HFF-Myc (cell line): ENCODE measurements around the gene SH3GL3.

Experiments used
- DNase-seq: peaks from one replicate; pipeline ENCODE4 v3.0.0-alpha.2; 2011; ENCODE audit warnings: low read depth; ENCODE audit errors: extremely low read depth
- H3K4me3 ChIP-seq: replicated peaks from 2 replicates; pipeline ENCODE4 v1.5.1; 2011; ENCODE audit warnings: low read depth, mild to moderate bottlenecking, control low read depth, low read length
- TF ChIP-seq, protein P1 (sequence below): IDR thresholded peaks from 2 replicates; pipeline ENCODE4 v1.5.1; 2012; ENCODE audit warnings: mild to moderate bottlenecking, low read depth, low read length, control low read depth; ENCODE audit errors: missing control alignments

SH3GL3 gene

DNA sequence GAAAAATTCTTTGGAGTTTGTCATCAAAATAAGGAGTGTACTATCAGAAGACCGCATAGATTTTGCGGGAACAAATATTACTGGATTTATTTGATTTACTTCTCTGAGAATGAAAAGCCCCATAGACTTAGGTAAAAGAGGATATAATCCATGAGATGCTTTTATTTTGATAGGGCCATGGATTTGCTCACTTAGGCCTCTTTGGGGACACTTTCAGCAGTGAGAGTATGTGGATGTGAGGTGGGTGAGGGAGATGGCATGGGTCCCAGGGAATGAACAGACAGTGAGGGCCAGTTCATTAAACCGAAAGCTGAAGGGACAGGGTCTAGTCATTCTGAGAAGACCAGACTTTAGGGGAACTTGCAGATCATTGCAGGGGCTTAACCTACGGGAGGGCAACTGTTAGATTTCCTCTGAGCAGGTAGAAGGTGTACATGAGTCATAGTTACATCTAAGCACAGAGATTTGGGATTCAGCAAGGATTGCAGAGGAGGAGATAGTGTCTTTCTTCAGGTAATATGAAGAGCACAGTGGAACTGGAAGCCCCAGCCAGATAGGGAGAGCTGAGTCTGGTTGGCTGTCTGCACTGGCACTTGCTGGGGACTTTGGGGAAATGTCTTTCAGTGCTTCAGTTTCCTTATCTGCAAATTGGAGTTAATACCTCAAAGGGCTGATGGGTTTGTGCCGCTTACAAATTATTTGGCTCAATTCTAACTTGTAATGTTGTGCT is 30.8 kb downstream of the SH3GL3 start:
- no peak for DNase-seq
- TF ChIP-seq, protein P1, sequence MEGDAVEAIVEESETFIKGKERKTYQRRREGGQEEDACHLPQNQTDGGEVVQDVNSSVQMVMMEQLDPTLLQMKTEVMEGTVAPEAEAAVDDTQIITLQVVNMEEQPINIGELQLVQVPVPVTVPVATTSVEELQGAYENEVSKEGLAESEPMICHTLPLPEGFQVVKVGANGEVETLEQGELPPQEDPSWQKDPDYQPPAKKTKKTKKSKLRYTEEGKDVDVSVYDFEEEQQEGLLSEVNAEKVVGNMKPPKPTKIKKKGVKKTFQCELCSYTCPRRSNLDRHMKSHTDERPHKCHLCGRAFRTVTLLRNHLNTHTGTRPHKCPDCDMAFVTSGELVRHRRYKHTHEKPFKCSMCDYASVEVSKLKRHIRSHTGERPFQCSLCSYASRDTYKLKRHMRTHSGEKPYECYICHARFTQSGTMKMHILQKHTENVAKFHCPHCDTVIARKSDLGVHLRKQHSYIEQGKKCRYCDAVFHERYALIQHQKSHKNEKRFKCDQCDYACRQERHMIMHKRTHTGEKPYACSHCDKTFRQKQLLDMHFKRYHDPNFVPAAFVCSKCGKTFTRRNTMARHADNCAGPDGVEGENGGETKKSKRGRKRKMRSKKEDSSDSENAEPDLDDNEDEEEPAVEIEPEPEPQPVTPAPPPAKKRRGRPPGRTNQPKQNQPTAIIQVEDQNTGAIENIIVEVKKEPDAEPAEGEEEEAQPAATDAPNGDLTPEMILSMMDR: no peak
- no peak overlapping the region for H3K4me3 ChIP-seq

DNA sequence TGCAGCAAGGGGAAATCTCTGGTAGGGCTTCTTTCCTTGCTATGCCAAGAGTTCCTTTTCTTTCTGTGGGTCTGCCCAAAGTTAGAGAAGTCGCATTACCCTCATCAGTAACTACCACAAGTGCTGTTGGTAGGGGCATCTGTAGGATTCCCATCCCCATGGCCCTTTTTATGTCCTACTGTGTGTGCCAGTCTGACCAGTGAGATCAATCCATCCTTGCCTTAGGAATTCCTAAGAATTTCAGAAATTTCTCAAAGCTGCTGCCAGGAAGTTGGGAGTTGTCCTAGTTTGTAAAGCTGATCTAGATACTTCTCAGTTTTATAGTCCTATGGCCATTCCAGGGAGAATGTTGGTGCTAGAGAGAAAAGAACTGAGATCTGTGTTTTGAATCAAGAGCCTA is 36.5 kb downstream of the SH3GL3 start:
- DNase-seq: no peak
- TF ChIP-seq, protein P1: no peak
- H3K4me3 ChIP-seq: no peak overlapping the region

DNA sequence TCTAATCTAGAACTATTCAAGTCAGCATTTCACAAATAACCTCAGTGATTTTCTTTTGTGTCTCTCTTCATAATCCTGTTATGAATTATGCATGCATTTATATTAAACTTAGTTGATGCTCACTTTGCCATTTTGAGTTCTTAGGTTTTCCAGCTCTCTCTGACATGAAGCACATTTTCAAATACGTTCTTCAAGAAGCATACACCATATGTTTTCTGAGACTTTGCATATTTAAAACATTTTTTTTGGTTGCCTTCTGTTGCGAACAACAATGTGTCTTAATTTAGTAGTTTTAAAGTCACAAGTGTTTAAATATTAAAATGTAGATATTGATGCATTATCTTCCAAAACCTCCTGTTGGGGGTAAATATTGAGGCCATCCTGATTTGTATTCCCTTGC is 37.5 kb downstream of the SH3GL3 start:
- H3K4me3 ChIP-seq: no peak overlapping the region
- no peak for DNase-seq
- TF ChIP-seq, protein P1: no peak

DNA sequence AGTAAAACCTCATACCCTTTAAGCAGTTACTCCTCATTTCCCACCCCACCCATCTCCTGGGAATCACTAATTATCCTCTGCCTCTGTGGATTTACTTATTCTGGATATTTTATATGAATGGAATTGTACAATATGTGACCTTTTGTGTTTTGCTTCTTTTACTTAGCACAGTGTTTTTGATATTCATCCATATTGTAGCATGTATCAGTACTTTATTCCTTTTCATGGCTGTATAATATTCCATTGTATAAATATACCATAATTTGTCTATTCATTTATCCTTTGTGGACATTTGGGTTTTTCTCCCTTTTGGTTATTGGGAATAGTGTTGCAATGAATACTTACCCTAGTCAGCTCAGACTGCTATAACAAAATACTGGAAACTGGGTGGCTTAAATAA is 39.2 kb downstream of the SH3GL3 start:
- TF ChIP-seq, protein P1: no peak
- H3K4me3 ChIP-seq: no peak overlapping the region
- DNase-seq: no peak

DNA sequence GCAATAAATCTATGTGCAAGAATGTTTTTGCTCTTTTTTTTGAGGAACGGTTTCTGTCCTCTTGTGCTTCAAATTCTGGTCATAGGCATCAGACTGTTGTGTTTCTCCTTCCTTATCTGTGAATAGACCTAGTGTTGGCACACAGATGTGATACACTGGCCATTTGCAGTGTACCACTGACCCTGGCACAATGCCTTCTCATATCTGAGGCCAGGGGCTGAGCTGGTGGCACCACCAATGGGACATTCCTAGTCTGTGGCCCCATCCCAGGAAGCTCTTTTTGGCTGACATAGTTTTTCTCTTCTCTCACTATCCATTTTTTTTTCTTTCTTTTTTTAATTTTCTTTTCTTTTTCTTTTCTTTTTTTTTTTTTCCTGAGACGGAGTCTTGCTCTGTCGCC is 40.4 kb downstream of the SH3GL3 start:
- DNase-seq: no peak
- TF ChIP-seq, protein P1: no peak
- no peak overlapping the region for H3K4me3 ChIP-seq

DNA sequence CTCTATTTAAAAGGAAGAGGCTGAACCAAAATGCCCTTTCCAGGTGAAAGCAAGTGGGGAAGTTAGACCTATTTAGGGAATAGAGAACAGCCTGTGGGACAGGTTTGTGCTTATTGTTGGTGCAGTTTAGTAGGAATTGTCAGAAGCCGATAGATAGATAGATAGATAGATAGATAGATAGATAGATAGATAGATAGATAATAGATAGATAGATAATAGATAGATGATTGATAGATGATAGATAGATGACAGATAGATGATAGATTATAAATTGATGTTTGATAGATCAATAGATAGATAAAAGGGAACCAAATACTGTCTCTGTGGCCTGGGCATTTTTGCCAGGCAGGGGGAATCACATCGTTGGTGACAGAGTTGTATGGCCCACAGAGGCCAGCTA is 42.5 kb downstream of the SH3GL3 start:
- H3K4me3 ChIP-seq: no peak overlapping the region
- TF ChIP-seq, protein P1: no peak
- DNase-seq: no peak

DNA sequence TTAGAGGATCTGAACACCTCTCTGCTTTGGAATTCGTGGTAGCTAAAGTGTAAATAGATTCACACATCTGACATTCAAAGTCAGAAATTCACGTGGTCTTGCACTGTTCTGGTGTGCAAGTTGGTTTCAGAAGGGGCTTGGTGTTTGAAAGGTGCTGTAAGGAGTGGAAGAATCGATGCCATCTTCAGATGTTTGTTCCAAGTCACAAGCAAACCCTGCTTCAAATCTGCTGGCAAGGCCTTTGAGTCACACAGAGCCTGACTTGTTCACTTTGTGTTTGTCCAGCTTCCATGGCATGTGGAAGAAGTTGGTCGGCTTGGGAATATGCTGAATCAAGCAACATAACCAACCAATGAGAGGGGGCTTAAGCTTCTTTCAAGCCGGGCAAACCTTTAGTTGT is 44.3 kb downstream of the SH3GL3 start:
- TF ChIP-seq, protein P1: no peak
- DNase-seq: no peak
- no peak overlapping the region for H3K4me3 ChIP-seq
